PC-3 (cell line): ENCODE results near the gene ARID1A. TPM values are rescaled to one million over a fixed set of nuclear protein-coding genes. Genes with fewer than 3 reads are reported as not detected.
"Not testable (repeated sequence)": the region's sequence is repeated elsewhere in the genome, so short reads cannot be mapped to it uniquely, and the experiment has no call there.

ENCODE experiments used
- ATAC-seq: fragments of 200-7000 bp; cut with Tn5 transposase; 2 replicates; pipeline ENCODE4 v1.9.1; 2020; ENCODE audit warnings: mild to moderate bottlenecking, moderate library complexity
- BruUV-seq: library from RNA; stranded (reverse); fragments of 400-500 nt; replicated peaks from 2 replicates; lab custom pipeline; 2021; lab: Mats Ljungman, UMichigan
- CTCF ChIA-PET: fragments of 300-600 bp; sonication (Branson Sonifier 250); formaldehyde crosslinking; loops from one replicate; lab custom pipeline; 2022; ENCODE audit warnings: antibody characterized with exemption; lab: Charles Lee
- POLR2A ChIA-PET: fragments of 300-600 bp; sonication (Branson Sonifier 250); formaldehyde crosslinking; loops from one replicate; lab custom pipeline; 2022; ENCODE audit warnings: antibody characterized with exemption; ENCODE audit not compliant: unreplicated experiment; lab: Charles Lee
- DNase-seq: peaks from one replicate; pipeline ENCODE4 v3.0.0-alpha.2; 2015
- H2AFZ ChIP-seq: fragments of 300-600 bp; sonication (generic); 2 replicates; pipeline ENCODE4 v1.6.0; 2016; ENCODE audit warnings: antibody characterized with exemption, low read length
- H3F3A ChIP-seq: fragments of 300-600 bp; sonication (generic); one replicate; pipeline ENCODE4 v1.6.0; 2017; ENCODE audit warnings: antibody characterized with exemption, low read length, control low read depth, mild to moderate bottlenecking; ENCODE audit not compliant: unreplicated experiment
- H3K27ac ChIP-seq: fragments of 300-600 bp; sonication (generic); 2 replicates; pipeline ENCODE4 v1.5.1; 2016; ENCODE audit warnings: mild to moderate bottlenecking, low read length
- H3K27me3 ChIP-seq: fragments of 300-600 bp; sonication (generic); 2 replicates; pipeline ENCODE4 v1.6.1; 2016; ENCODE audit warnings: low read length, mixed read lengths
- H3K36me3 ChIP-seq: fragments of 300-600 bp; sonication (generic); 2 replicates; pipeline ENCODE4 v1.6.1; 2016; ENCODE audit warnings: low read depth, mixed run types, low read length, mixed read lengths
- H3K4me1 ChIP-seq: fragments of 300-600 bp; sonication (generic); 2 replicates; pipeline ENCODE4 v1.5.1; 2016; ENCODE audit warnings: low read length; ENCODE audit not compliant: insufficient read depth
- H3K4me2 ChIP-seq: fragments of 300-600 bp; sonication (generic); 2 replicates; pipeline ENCODE4 v1.6.0; 2016; ENCODE audit warnings: low read length
- H3K4me3 ChIP-seq: fragments of 300-600 bp; sonication (generic); 2 replicates; pipeline ENCODE4 v1.5.1; 2016; ENCODE audit warnings: mild to moderate bottlenecking, low read length, mixed read lengths
- H3K79me2 ChIP-seq: fragments of 300-600 bp; sonication (generic); 2 replicates; pipeline ENCODE4 v1.6.1; 2017; ENCODE audit warnings: low read length, mixed read lengths
- H3K9ac ChIP-seq: fragments of 300-600 bp; sonication (generic); 2 replicates; pipeline ENCODE4 v1.6.0; 2016; ENCODE audit warnings: mild to moderate bottlenecking, low read length
- H3K9me2 ChIP-seq: fragments of 300-600 bp; sonication (generic); replicated peaks from 2 replicates; pipeline ENCODE4 v1.6.1; 2016; ENCODE audit warnings: mixed run types, low read length, mixed read lengths
- H3K9me3 ChIP-seq: fragments of 300-600 bp; sonication (generic); 2 replicates; pipeline ENCODE4 v1.6.1; 2016; ENCODE audit warnings: low read length, mixed read lengths
- H4K20me1 ChIP-seq: fragments of 300-600 bp; sonication (generic); 2 replicates; pipeline ENCODE4 v1.6.1; 2016; ENCODE audit warnings: low read length, mixed read lengths
- EZH2 ChIP-seq: fragments of 300-600 bp; sonication (generic); IDR thresholded peaks from one replicate; pipeline ENCODE4 v1.6.1; 2017; ENCODE audit warnings: antibody characterized with exemption, mild to moderate bottlenecking, low read length; ENCODE audit not compliant: unreplicated experiment
- EZH2phosphoT487 ChIP-seq: fragments of 300-600 bp; sonication (generic); IDR thresholded peaks from 2 replicates; pipeline ENCODE4 v1.6.1; 2018; ENCODE audit warnings: mild to moderate bottlenecking, antibody characterized with exemption, low read length, borderline replicate concordance
- intact Hi-C: fragments of 100-400 bp; cut with micrococcal nuclease; formaldehyde crosslinking; loops from 2 replicates; pipeline ENCODE4 v1.9.0; 2023
- total RNA-seq: library from RNA; depleted of rRNA; stranded (reverse); fragments of >200 nt; gene quantifications from 2 replicates; pipeline ENCODE4 v1.2.3, GENCODE V29; 2014
- TF ChIP-seq, protein P1 (sequence below): fragments of 300-600 bp; sonication (generic); conservative IDR thresholded peaks from 2 replicates; pipeline ENCODE4 v1.5.1; 2017; ENCODE audit warnings: antibody characterized with exemption, low read depth, mild to moderate bottlenecking, low read length

Gene ARID1A
- total RNA-seq, 1 experiment from 2014 or later = 43.8 TPM

DNA sequence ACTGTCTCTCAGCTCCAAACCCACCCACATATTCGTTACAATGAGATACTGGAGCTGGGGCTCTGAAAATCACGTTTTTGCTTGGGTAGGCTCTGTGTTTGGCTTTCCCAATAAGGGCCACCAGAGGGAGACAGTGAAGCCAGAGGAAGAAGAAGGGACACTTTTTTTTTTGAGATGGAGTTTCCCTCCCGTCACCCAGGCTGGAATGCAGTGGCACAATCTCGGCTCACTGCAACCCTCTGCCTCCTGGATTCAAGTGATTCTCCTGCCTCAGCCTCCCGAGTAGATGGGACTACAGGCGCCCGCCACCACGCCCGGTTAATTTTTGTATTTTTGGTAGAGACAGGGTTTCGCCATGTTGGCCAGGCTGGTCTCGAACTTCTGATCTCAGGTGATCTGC is 114.3 kb downstream of the ARID1A start:
- H3K4me1 ChIP-seq, H4K20me1 ChIP-seq, H2AFZ ChIP-seq, H3K79me2 ChIP-seq, H3K27ac ChIP-seq, H3K4me3 ChIP-seq, H3K4me2 ChIP-seq, H3K27me3 ChIP-seq, H3K36me3 ChIP-seq, H3K9ac ChIP-seq, H3K9me3 ChIP-seq, H3F3A ChIP-seq, H3K9me2 ChIP-seq, BruUV-seq: not testable (repeated sequence)
- ATAC-seq = peak; percentile 40; the same call in 1 of the 2 replicates
- TF ChIP-seq, protein P1, sequence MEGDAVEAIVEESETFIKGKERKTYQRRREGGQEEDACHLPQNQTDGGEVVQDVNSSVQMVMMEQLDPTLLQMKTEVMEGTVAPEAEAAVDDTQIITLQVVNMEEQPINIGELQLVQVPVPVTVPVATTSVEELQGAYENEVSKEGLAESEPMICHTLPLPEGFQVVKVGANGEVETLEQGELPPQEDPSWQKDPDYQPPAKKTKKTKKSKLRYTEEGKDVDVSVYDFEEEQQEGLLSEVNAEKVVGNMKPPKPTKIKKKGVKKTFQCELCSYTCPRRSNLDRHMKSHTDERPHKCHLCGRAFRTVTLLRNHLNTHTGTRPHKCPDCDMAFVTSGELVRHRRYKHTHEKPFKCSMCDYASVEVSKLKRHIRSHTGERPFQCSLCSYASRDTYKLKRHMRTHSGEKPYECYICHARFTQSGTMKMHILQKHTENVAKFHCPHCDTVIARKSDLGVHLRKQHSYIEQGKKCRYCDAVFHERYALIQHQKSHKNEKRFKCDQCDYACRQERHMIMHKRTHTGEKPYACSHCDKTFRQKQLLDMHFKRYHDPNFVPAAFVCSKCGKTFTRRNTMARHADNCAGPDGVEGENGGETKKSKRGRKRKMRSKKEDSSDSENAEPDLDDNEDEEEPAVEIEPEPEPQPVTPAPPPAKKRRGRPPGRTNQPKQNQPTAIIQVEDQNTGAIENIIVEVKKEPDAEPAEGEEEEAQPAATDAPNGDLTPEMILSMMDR = peak; percentile 65
- intact Hi-C loops = loop anchor here (5.0 kb wide), 1 partner anchor 67 kb away; no protein-coding TSS in a partner anchor
- POLR2A ChIA-PET = interaction anchor here (0.6 to 0.7 kb wide), 2 partner anchors 21 to 116 kb away, joined by 4 to 10 read pairs; no protein-coding TSS in a partner anchor
- DNase-seq = peak; percentile 83
- CTCF ChIA-PET = interaction anchor here (1.0 to 1.3 kb wide), 5 partner anchors 10 to 71 kb away, joined by 3 to 11 read pairs (median 5); no protein-coding TSS in a partner anchor

- ATAC-seq = no peak
- Histone ChIP-seq H3K27ac (no peak overlapping the region), H3K79me2 (no peaks in the 10 kb centered on the region), H3K9me3 (no peaks in the 10 kb centered on the region), H3K9ac (no peak overlapping the region), H3K4me3 (no peak overlapping the region), H3K27me3 (no peaks in the 10 kb centered on the region), H4K20me1 (no peaks in the 10 kb centered on the region), H3K36me3 (no peaks in the 10 kb centered on the region), H3K4me1 (no peaks in the 10 kb centered on the region), H2AFZ (no peak overlapping the region), H3K4me2 (no peak overlapping the region), H3F3A (no peaks in the 10 kb centered on the region), H3K9me2 (no peaks in the 10 kb centered on the region)
- no TSS peak for BruUV-seq
- no peak for DNase-seq
- intact Hi-C loops = loop anchor here (5.0 kb wide), 1 partner anchor 66 kb away; no protein-coding TSS in a partner anchor
- ChIA-PET POLR2A (no interaction called here), CTCF (interaction anchor here (0.6 to 1.2 kb wide), 2 partner anchors 12 to 22 kb away, joined by 3 read pairs; no protein-coding TSS in a partner anchor)
- TF ChIP-seq EZH2 = no peak
- TF ChIP-seq EZH2phosphoT487 = no peak
- TF ChIP-seq, protein P1 = no peak
Observed at GRCh38 chr1:26811057-26811456, 115.2 kb downstream of the ARID1A start.

DNA sequence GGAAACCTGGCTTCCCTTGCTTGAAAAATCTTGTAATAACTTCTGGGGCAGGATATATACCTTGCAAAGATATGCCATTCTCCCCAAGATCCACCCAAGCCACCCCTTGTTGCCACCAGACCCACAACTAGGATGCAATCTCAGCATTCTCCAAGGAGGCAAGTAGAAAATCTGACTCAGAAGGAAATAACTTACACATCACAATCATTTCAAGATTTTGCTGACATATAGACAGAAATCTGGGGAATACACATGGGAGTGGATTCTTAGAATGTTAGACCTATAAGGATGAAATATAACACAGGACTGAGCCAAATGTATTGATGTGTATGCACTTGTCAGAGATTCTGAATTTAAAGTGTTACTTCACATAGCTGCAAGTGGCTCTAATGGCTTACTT is 115.9 kb downstream of the ARID1A start:
- ChIA-PET CTCF (interaction anchor here (0.6 kb wide), 1 partner anchor 23 kb away, joined by 3 read pairs; no protein-coding TSS in a partner anchor), POLR2A (no interaction called here)
- H3K27me3 ChIP-seq = no peaks in the 10 kb centered on the region
- H3K4me1 ChIP-seq = no peaks in the 10 kb centered on the region
- no peak overlapping the region for H2AFZ ChIP-seq
- intact Hi-C loops = loop anchor here (5.0 kb wide), 1 partner anchor 66 kb away; no protein-coding TSS in a partner anchor
- H3K27ac ChIP-seq = no peak overlapping the region
- no peaks in the 10 kb centered on the region for H3F3A ChIP-seq
- ATAC-seq (no peak), DNase-seq (no peak)
- H3K36me3 ChIP-seq = no peaks in the 10 kb centered on the region
- H3K9ac ChIP-seq = no peak overlapping the region
- no peaks in the 10 kb centered on the region for H3K9me3 ChIP-seq
- no peaks in the 10 kb centered on the region for H3K9me2 ChIP-seq
- H4K20me1 ChIP-seq = no peaks in the 10 kb centered on the region
- BruUV-seq = no TSS peak
- H3K4me2 ChIP-seq = no peak overlapping the region
- no peak for TF ChIP-seq EZH2
- TF ChIP-seq, protein P1 = no peak
- TF ChIP-seq EZH2phosphoT487 = no peak
- no peaks in the 10 kb centered on the region for H3K79me2 ChIP-seq
- H3K4me3 ChIP-seq = no peak overlapping the region
